ENCODE results near the gene CYBA. TPM values are rescaled to one million over a fixed set of nuclear protein-coding genes. Genes with fewer than 3 reads are reported as not detected.

Gene CYBA
- total RNA-seq, 2 donors from 2014 or later = 126 to 177 TPM

DNA sequence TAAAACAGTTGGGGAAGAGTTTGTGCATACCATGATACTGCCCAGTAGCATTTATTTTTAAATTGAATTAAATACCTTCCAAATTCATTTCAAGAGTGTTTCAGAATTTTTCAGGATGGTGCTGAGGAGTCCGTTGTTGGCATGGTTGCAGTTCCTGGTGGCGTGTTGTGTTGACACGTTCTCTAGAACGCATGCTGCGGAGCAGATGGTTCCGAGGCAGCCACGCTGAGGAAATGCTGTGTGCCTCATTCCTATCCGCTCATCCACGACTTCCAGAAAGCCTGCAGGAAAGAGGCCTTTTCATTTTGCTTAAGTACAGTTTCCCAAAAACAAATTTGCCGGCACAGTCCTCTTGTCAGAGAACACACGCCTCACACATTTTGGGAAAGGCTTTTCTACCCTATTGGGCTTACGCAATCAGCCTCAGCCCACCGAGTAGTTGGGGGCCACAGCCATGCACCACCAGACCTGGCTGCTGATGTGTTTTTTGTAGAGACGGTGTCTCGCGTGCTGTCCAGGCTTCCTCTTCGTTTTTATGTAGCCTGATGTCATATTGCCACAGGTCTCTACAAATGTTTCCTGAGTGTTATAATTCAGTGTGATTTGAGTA, 44.6 kb downstream of the CYBA start:
- Histone ChIP-seq H3K27me3 (no peaks in the 10 kb centered on the region), H3K4me1 (no peaks in the 10 kb centered on the region), H3K27ac (no peak overlapping the region), H3K4me3 (no peak overlapping the region), H3K9me3 (no peaks in the 10 kb centered on the region), H3K36me3 (replicated peaks in 1 of 2; ENCODE audit: insufficient read depth in 1 of 2, low read depth in 2 of 2) (peaks cover 0 to 12% of the 10 kb centered on the region in 2 donors)
- TF ChIP-seq, protein P1, sequence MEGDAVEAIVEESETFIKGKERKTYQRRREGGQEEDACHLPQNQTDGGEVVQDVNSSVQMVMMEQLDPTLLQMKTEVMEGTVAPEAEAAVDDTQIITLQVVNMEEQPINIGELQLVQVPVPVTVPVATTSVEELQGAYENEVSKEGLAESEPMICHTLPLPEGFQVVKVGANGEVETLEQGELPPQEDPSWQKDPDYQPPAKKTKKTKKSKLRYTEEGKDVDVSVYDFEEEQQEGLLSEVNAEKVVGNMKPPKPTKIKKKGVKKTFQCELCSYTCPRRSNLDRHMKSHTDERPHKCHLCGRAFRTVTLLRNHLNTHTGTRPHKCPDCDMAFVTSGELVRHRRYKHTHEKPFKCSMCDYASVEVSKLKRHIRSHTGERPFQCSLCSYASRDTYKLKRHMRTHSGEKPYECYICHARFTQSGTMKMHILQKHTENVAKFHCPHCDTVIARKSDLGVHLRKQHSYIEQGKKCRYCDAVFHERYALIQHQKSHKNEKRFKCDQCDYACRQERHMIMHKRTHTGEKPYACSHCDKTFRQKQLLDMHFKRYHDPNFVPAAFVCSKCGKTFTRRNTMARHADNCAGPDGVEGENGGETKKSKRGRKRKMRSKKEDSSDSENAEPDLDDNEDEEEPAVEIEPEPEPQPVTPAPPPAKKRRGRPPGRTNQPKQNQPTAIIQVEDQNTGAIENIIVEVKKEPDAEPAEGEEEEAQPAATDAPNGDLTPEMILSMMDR (IDR thresholded peaks at IDR 0.05) = no peak
- TF ChIP-seq POLR2A (IDR thresholded peaks at IDR 0.05) = no peak
- ATAC-seq (no peak), DNase-seq (no peak)
- WGBS, 2 donors = 84 to 91% methylated on average over 17 of the region's 17 CpGs
- intact Hi-C loops (cut with DNase I) = no loop called here

DNA sequence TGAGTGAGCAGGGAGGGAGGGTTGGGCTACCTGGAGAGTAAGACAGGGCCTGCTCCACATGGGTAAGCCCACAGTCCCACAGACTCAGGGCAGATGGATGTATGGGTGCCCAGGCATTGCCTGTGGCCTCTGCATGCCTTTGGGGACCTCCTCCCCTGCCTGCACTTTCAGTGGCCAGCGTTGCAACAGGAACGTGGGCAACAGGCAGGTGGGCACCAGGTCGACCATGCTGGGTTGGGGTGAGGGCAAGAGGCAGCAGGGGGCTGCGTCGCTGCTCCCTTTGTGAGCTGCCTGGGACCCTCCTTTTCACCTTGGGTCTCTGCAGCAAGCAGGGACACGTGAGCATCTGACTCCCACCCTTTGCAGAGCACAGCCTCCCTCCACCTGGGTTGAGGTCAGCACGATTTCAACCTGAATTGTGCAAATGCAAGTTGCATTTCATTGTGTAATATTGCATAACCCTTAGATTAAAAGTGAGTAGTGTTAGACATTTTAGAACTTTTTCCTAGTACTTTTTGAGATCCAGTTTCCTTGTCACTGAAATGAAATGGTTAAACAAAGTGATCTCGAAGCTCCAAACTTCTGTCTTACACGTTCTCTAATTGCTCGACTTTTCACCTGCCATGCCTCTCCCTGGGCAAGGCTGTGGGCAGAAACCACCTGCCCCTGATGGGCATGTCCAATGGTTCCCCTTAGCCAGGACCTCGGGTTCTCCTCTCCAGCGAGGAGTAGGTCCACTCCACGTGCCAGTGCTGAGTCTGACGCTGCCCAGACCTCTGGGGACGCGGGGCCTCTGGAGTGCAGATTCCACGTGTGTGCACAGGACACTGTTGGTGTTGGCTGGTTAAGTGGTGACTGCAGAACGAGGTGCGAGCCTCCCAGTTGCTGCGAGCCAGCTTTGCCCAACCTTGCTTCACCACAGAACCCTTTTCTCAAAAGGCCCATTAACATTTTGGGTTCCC, 45.4 kb downstream of the CYBA start:
- H3K4me1 ChIP-seq = no peaks in the 10 kb centered on the region
- DNase-seq (no peak), ATAC-seq (no peak)
- intact Hi-C loops (cut with DNase I) = no loop called here
- H3K4me3 ChIP-seq = no peak overlapping the region
- 76 to 79% methylated on average over 14 to 20 of the region's 20 CpGs for WGBS, 2 donors
- no peaks in the 10 kb centered on the region for H3K27me3 ChIP-seq
- TF ChIP-seq, protein P1 (IDR thresholded peaks at IDR 0.05) = no peak
- TF ChIP-seq POLR2A (IDR thresholded peaks at IDR 0.05) = no peak
- no peaks in the 10 kb centered on the region for H3K9me3 ChIP-seq
- H3K27ac ChIP-seq = no peak overlapping the region
- peaks cover 0 to 15% of the 10 kb centered on the region in 2 donors for H3K36me3 ChIP-seq (replicated peaks in 1 of 2; ENCODE audit: insufficient read depth in 1 of 2, low read depth in 2 of 2)

DNA sequence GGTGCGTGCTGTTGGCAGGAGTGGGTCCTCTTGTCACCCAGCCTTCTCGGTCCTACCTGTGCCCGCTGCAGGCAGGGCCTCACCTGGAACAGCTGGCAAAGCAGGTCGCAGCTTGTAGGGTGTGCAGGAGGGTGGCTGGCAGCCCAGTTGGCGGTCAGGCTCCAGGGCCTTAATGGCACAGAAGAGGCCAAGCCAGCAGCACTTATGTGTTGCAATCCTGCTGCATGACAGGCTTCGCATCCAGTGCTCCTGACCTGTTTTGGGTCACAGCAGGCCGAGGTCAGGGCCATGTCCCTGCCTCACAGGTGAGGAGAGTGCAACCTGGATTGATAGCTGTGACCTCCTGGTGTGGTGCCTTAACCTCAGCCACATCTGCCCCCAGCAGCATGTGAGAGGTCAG, 48.8 kb downstream of the CYBA start:
- DNase-seq = no peak
- 88 to 95% methylated on average over 7 of the region's 7 CpGs for WGBS, 2 donors
- TF ChIP-seq, protein P1 (IDR thresholded peaks at IDR 0.05) = no peak
- no peak for TF ChIP-seq POLR2A (IDR thresholded peaks at IDR 0.05)
- no peaks in the 10 kb centered on the region for H3K27me3 ChIP-seq
- peaks cover 0 to 23% of the 10 kb centered on the region in 2 donors for H3K36me3 ChIP-seq (replicated peaks in 1 of 2; ENCODE audit: insufficient read depth in 1 of 2, low read depth in 2 of 2)
- ATAC-seq = no peak
- no peaks in the 10 kb centered on the region for H3K4me1 ChIP-seq
- H3K9me3 ChIP-seq = no peaks in the 10 kb centered on the region
- no peak overlapping the region for H3K27ac ChIP-seq
- H3K4me3 ChIP-seq = no peak overlapping the region
- intact Hi-C loops (cut with DNase I) = no loop called here

DNA sequence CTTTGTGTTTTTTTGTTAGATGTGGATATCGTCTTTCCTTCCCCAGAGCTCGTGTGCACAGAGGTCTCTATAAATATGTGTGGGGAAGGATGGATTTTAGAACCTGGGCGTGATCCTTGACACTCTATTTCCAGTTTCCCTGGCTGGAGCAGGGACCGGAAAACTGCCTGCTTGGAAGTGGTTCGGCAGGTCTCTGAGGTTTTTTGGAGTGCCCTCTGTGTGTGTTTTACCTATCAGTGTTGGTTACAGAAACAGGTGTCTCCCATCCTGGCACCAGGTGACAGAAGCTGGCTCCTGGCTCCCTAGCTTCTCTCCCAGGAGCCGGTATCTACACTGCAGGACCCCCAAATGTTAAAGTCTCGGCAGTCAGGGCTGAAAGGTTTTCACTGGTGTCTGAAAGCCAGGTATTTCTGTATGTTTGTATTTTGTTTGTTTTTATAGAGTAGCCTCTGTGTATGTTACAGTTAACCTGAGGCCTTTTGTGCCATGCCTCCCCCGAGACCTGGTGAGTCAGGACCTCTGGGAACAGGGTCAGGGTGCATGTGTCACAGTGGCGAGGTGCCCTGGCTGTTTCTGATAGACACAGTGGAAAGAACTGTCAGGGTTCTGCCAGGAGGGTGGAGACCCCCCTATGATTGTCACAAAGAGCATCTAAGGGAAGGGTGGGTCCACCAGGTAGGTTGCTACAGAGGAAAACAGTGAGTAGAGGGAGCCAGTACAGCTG, 49.4 kb downstream of the CYBA start:
- H3K9me3 ChIP-seq = no peaks in the 10 kb centered on the region
- no peaks in the 10 kb centered on the region for H3K4me1 ChIP-seq
- H3K27ac ChIP-seq = no peak overlapping the region
- H3K4me3 ChIP-seq = no peak overlapping the region
- ATAC-seq (no peak), DNase-seq (no peak)
- TF ChIP-seq, protein P1 (IDR thresholded peaks at IDR 0.05) = no peak
- TF ChIP-seq POLR2A (IDR thresholded peaks at IDR 0.05) = no peak
- H3K36me3 ChIP-seq (replicated peaks in 1 of 2; ENCODE audit: insufficient read depth in 1 of 2, low read depth in 2 of 2) = peaks cover 0 to 23% of the 10 kb centered on the region in 2 donors
- 88 to 95% methylated on average over 9 of the region's 9 CpGs for WGBS, 2 donors
- H3K27me3 ChIP-seq = no peaks in the 10 kb centered on the region
- intact Hi-C loops (cut with DNase I) = no loop called here

All from body of pancreas (tissue), 4 donors.